HAP-1 (cell line): Measurements from ENCODE around the gene CHD6.

Source experiments
- DNase-seq, 2 experiments: peaks; one replicate each; pipeline ENCODE4 v3.0.0-alpha.2; 2016 to 2020; ENCODE audit warnings: low spot score in 2 of 2
- H3K27me3 ChIP-seq: fragments of 250-450 bp; sonication (Bioruptor Pico); 2 replicates; pipeline ENCODE4 v1.5.1; 2020; ENCODE audit warnings: low read depth, mild to moderate bottlenecking, moderate library complexity
- H3K36me3 ChIP-seq: fragments of 250-450 bp; sonication (Bioruptor Pico); replicated peaks from 2 replicates; pipeline ENCODE4 v1.5.1; 2020; ENCODE audit warnings: mild to moderate bottlenecking
- H3K4me1 ChIP-seq: fragments of 250-450 bp; sonication (Bioruptor Pico); 2 replicates; pipeline ENCODE4 v1.5.1; 2020; ENCODE audit warnings: mild to moderate bottlenecking
- H3K4me3 ChIP-seq: fragments of 250-450 bp; sonication (Bioruptor Pico); 2 replicates; pipeline ENCODE4 v1.5.1; 2020; ENCODE audit warnings: mild to moderate bottlenecking, moderate library complexity
- H3K9me3 ChIP-seq: fragments of 250-450 bp; sonication (Bioruptor Pico); 2 replicates; pipeline ENCODE4 v1.5.1; 2020; ENCODE audit warnings: mild to moderate bottlenecking, moderate library complexity
- in situ Hi-C: fragments of 300-500 bp; cut with MboI; formaldehyde crosslinking; loops from 3 replicates; pipeline ENCODE4 v1.14.3; 2020; ENCODE audit warnings: low sequenced_read_pairs, inconsistent platforms, mixed read lengths

The CHD6 gene

DNA sequence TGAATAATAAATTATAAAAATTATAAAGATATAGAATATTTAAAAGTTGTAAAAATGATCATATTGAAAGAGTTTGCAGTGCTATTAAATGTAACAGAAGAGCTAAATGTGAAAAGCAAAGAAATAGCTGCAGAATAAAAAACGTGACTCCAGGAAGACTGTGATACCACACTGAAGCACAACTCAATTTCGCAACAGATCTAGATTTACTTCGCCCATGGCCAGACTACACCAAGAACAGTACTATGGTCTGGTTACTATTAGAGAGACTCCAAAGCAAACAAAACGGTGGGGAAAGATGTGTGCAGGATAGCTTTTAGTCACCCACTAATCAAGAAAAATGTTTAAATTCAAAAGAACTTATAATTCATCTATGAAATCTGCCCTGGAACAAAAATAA lies 1.9 kb downstream of the CHD6 start:
- Histone ChIP-seq H3K9me3 (no peaks in the 10 kb centered on the region), H3K4me3 (no peak overlapping the region), H3K4me1 (no peaks in the 10 kb centered on the region; the same call in 1 of the 2 replicates), H3K36me3 (no peaks in the 10 kb centered on the region), H3K27me3 (no peaks in the 10 kb centered on the region)
- no peak for DNase-seq
- in situ Hi-C loops = no loop called here

DNA sequence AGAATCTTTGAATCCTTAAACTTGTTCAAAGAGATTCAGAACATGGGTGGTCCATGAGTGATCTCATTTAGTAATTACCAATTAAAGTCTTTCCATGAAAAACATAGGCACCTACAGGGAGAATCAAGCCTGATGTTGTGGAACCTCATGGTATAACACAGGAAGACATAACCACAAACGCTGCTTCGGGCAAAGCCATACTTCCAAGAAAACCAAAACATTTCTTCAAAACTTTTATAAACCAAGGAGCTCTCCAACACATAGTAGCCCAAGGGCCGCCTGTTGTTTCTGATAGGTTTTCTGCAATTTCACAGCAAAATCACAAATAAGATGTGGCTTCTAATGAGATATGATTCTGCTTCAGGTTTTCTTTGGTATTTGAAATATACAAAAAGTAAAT lies 2.5 kb downstream of the CHD6 start:
- Histone ChIP-seq H3K4me3 (no peak overlapping the region), H3K9me3 (no peaks in the 10 kb centered on the region), H3K4me1 (no peaks in the 10 kb centered on the region; the same call in 1 of the 2 replicates), H3K36me3 (no peaks in the 10 kb centered on the region), H3K27me3 (no peaks in the 10 kb centered on the region)
- DNase-seq = no peak
- in situ Hi-C loops = no loop called here

DNA sequence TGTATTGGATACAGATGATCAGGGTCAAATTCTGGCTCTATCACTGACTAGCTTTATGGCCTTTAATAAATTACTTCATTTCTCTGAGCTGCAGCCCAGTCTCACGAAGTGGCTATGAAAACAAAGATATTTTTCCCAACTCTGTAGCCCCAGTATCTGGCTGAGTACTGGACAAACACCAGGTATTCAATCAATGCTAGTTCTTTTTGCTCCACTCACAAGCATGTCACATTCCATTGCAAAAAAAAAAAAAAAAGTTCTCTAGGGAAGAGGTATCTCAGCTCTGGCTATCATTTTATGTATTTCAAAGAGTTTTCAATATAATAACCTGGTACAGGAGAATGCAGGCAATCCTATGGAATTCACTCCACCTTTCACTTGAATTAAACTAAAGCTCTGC lies 3.1 kb downstream of the CHD6 start:
- no peaks in the 10 kb centered on the region; the same call in 1 of the 2 replicates for H3K4me1 ChIP-seq
- H3K9me3 ChIP-seq = no peaks in the 10 kb centered on the region
- DNase-seq = no peak
- H3K4me3 ChIP-seq = no peak overlapping the region
- no peaks in the 10 kb centered on the region for H3K36me3 ChIP-seq
- in situ Hi-C loops = no loop called here
- H3K27me3 ChIP-seq = no peaks in the 10 kb centered on the region

DNA sequence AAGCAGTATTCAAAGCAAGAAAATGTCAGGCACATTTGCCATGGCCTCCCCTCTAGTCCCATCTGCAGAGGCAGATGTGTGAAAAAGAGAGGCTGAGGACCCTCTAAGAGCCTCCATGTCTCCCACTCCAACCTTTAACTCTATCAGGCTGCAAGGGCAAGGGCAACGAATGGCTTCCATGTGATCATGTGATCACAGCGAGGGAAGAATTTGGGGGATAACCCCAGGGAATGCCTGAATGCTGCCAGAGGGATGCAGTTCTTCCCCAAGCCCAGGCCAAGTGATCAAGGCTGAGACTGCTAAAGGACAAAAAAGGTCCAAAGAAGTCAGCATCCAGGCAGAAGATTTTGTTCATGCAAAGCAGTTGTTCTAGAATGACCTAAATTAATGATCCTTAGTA lies 4.9 kb downstream of the CHD6 start:
- Histone ChIP-seq H3K9me3 (no peaks in the 10 kb centered on the region), H3K36me3 (no peaks in the 10 kb centered on the region), H3K4me1 (no peaks in the 10 kb centered on the region; the same call in 1 of the 2 replicates), H3K4me3 (no peak overlapping the region), H3K27me3 (no peaks in the 10 kb centered on the region)
- in situ Hi-C loops = no loop called here
- no peak for DNase-seq

DNA sequence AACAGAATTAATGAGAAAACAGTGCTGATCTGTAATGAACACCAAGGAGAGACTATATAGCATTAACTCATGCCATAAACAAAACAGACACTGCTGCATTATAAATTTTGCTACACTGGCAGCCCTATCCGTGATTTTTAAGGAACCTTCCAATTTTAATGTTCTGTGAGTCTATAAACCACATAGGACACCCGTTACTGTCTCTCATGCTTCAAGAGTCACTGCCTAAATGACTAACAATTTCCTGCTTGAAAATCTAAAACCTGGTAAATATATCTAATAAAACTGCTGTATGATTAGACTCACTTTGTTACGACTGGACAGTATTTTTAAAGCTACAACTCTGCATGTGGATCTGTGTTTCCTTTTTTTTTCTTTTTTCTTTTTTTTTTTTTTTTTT lies 8.7 kb downstream of the CHD6 start:
- Histone ChIP-seq H3K4me1 (no peaks in the 10 kb centered on the region; the same call in 1 of the 2 replicates), H3K9me3 (no peaks in the 10 kb centered on the region; the same call in 1 of the 2 replicates), H3K36me3 (no peaks in the 10 kb centered on the region)

DNA sequence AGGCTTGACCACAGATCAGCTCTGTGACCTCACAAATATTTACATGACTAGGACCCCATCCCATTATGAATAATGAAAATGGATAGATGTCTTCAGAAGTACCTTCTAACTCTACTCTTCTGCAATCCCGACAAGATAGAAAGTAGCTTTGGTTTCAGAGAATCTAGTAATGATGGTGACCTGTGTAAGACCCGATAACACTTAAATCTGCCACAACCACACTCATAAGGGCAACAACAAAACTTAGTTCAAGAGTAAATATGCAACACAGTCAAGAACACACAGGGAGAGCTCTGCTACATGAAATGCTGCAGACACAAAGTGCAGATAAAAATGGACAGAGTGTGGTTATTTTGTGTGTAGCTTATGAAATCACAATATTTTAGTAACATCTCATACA lies 9.6 kb downstream of the CHD6 start:
- in situ Hi-C loops = no loop called here

More for the DNA sequence above, 8.7 kb downstream of the CHD6 start:
- no peak overlapping the region for H3K4me3 ChIP-seq
- in situ Hi-C loops = no loop called here
- H3K27me3 ChIP-seq = no peaks in the 10 kb centered on the region
- DNase-seq = no peak

DNA sequence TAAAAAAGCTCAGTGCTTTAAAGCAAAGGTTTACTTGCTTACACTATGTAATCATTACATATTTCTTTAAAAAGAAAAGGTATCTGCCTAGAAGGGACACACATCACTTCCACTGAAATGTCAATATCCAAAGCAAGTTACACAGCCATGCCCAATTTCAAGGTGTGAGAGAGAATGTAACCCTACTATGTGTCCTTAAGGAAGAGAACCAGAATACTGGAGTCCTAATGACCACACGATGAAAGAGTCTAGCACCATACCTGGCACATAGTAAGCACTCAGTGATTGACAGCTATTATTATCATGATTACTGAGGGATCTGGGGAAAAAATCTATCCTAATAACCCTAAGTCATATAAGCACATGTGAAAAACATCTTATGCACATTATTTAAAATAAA lies 10.4 kb downstream of the CHD6 start:
- in situ Hi-C loops = no loop called here
- no peak overlapping the region for H3K4me3 ChIP-seq
- DNase-seq = no peak
- no peaks in the 10 kb centered on the region; the same call in 1 of the 2 replicates for H3K9me3 ChIP-seq
- H3K27me3 ChIP-seq = no peaks in the 10 kb centered on the region
- H3K4me1 ChIP-seq = no peaks in the 10 kb centered on the region; the same call in 1 of the 2 replicates
- no peaks in the 10 kb centered on the region for H3K36me3 ChIP-seq

More for the DNA sequence above, 9.6 kb downstream of the CHD6 start:
- Histone ChIP-seq H3K4me3 (no peak overlapping the region), H3K9me3 (no peaks in the 10 kb centered on the region; the same call in 1 of the 2 replicates), H3K36me3 (no peaks in the 10 kb centered on the region), H3K27me3 (no peaks in the 10 kb centered on the region), H3K4me1 (no peaks in the 10 kb centered on the region; the same call in 1 of the 2 replicates)
- DNase-seq = no peak

DNA sequence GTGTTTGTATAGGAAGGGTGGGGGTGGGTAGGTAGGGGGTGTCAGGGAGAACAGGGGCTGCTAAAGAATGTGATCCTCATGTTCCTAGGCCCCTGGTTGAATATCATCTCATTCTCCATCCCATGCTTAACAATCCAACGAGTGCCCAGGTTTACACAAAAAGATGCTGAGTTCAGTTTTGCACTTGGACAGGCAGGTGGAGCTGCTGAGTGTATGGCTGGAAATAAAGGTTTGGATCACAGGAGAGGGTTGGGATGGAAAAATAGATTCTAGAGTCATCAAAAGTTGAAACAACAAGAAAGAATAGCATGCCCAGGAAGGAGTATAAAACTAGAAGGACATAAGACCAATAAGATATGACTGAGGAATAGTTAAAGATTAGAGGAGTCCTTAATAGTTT lies 14.2 kb downstream of the CHD6 start:
- peaks cover 10% of the 10 kb centered on the region; the same call in 1 of the 2 replicates for H3K9me3 ChIP-seq

DNA sequence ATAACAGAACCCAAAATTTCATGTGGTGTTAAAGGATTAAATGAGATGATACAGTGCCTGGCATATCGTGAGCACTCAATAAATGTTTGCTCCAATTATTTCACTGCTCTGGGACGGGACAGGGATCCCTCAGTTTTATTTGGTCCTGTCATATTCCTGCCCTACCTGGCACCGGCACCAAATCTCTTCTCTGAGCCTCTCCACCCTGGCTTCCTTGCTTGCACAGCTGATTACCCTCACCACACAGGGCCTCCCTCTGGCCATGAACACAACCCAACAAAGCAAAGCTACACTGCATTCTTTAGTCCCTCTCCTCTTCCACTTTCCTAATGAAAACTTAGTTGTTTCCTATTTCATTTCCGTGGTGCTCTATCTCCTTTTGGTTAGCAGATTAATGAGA lies 16.4 kb downstream of the CHD6 start:
- H3K4me3 ChIP-seq = no peak overlapping the region

More for the DNA sequence above, 14.2 kb downstream of the CHD6 start:
- Histone ChIP-seq H3K36me3 (no peaks in the 10 kb centered on the region), H3K27me3 (no peaks in the 10 kb centered on the region), H3K4me3 (no peak overlapping the region), H3K4me1 (no peaks in the 10 kb centered on the region)
- in situ Hi-C loops = no loop called here
- no peak for DNase-seq

DNA sequence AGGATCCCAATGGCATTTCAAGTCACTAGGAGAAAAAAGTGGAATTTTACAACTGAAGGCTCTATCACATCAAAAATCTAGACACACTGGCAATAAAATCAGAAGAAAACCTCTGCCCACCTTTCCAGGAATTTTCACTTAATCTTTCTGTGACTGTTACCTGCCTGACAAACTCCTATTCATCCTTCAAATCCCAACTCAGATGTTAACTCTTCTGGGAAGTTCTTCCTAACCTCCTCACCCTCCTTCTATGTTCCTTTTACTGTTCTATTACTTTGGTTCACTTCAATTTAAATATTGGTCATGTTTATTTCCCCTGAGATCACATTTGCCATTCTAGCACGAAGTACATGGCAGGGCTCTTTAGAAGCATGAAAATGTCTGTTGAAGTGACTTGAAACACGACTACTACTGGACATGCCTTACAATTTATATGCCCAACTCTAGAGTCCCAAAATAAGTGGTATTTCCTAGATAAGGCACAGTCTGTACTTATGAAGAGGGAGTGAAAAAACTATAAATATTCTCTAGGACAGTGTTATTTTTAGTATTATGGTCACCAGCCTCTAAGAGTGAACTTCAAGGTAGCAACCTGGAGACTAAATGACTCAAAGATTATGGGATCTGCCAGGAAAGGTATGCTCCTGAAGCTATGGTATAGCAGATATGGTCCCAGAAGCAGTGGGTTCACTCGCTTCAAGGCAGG lies 17.1 kb downstream of the CHD6 start:
- no peaks in the 10 kb centered on the region for H3K4me1 ChIP-seq
- H3K36me3 ChIP-seq = no peaks in the 10 kb centered on the region
- no peak overlapping the region for H3K4me3 ChIP-seq
- DNase-seq = no peak
- H3K9me3 ChIP-seq = peaks cover 13% of the 10 kb centered on the region
- in situ Hi-C loops = no loop called here
- H3K27me3 ChIP-seq = no peaks in the 10 kb centered on the region

More for the DNA sequence above, 16.4 kb downstream of the CHD6 start:
- DNase-seq = no peak
- Histone ChIP-seq H3K4me1 (no peaks in the 10 kb centered on the region), H3K36me3 (no peaks in the 10 kb centered on the region), H3K27me3 (no peaks in the 10 kb centered on the region), H3K9me3 (peaks cover 10% of the 10 kb centered on the region)
- in situ Hi-C loops = no loop called here

DNA sequence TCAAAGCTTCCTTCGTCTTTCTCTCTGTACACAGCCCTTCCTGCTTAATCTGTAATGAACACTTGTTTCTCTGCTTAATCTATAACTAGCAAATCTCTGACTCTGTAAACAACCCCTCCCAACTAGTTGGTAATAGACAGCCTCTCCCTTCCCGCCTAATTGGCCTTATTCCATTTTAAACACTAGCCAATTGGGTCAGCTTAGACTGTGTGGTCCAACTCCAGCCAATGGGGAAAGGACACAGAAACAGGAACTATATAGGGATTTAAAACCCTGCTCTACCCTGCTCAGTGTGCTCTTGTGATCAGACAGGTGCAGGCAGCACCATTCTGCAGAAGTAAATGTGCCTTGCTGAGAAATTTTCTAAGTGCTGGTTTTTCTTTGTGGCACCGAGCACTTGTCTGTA lies 18.5 kb downstream of the CHD6 start:
- Histone ChIP-seq H3K9me3 (peaks cover 17% of the 10 kb centered on the region), H3K27me3 (no peaks in the 10 kb centered on the region), H3K4me3 (no peak overlapping the region), H3K4me1 (no peaks in the 10 kb centered on the region), H3K36me3 (no peaks in the 10 kb centered on the region)
- in situ Hi-C loops = no loop called here
- DNase-seq = no peak

DNA sequence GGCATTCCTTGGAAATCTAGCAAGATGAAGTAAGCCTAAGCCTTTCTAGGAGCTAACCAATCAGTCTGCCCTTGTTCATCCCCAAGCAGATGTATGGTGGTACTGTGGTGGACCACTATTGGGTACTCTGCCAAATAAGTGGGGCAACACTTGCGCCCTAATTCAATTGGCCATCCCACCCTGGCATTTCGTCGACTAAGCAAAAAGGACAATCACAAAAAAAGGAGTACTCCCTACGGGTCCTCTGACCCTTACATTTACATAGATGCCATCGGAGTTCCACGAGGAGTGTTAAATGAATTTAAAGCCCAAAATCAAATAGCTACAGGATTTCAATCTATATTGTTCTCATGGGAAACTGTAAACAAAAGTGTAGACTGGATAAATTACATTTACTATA lies 19.5 kb downstream of the CHD6 start:
- H3K9me3 ChIP-seq = peaks cover 17% of the 10 kb centered on the region
- DNase-seq = no peak
- H3K4me3 ChIP-seq = no peak overlapping the region
- in situ Hi-C loops = no loop called here
- no peaks in the 10 kb centered on the region for H3K36me3 ChIP-seq
- no peaks in the 10 kb centered on the region for H3K27me3 ChIP-seq
- no peaks in the 10 kb centered on the region for H3K4me1 ChIP-seq

DNA sequence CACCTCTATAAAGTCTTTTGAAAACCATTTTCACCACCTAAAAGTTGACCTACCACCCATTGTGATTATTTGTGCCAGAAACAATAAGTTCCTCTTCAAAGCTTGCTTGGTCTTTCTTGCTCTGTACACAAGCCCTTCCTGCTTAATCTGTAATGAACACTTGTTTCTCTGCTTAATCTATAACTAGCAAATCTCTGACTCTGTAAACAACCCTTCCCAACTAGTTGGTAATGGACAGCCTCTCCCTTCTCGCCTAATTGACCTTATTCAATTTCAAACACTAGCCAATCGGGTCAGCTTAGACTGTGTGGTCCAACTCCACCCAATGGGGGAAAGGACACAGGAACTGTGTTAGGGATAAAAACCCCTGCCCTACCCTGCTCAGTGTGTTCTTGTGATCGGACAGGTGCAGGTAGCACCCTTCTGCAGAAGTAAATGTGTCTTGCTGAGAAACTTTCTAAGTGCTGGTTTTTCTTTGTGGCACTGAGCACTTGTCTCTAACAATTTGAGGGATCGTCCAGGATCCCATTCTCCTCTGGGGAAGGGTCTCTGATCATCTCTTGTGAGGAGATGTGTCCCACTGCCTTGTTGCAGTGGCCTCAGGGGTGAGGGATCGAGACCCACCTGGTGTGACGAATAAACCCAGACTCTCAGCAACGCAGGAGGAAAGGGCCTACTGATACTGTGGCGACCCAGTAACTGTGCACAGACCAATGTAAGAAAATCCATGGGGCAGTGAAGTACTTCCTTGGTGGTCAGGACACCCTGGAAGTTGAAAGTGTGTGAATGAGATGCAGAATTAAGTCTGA lies 23.5 kb downstream of the CHD6 start:
- in situ Hi-C loops = no loop called here

More for the DNA sequence above, 23.5 kb downstream of the CHD6 start:
- no peaks in the 10 kb centered on the region for H3K27me3 ChIP-seq
- no peaks in the 10 kb centered on the region for H3K36me3 ChIP-seq
- no peak for DNase-seq
- H3K4me1 ChIP-seq = no peaks in the 10 kb centered on the region
- H3K9me3 ChIP-seq = peaks cover 7% of the 10 kb centered on the region
- H3K4me3 ChIP-seq = no peak overlapping the region
